Stimulated activated CD8-positive, alpha-beta memory T cell treated with anti-CD3 and anti-CD28 coated beads, Interleukin-12 subunit alpha, Interleukin-12 subunit beta, amount 100 ng/mL, for 24 hours (primary cell): Measurements from ENCODE around the gene KCNJ4.
"Not testable (repeated sequence)": the region's sequence is repeated elsewhere in the genome, so short reads cannot be mapped to it uniquely, and the experiment has no call there.

Source experiments
- DNase-seq: peaks from one replicate; pipeline ENCODE4 v3.0.0-alpha.2; 2020; ENCODE audit errors: extremely low read depth

Gene KCNJ4

GRCh38 chr22:38381371-38381770, 73.6 kb downstream of the KCNJ4 start:
- DNase-seq, result not testable (repeated sequence)
